GM18526 (cell line): Measurements from ENCODE around the gene EID2B.

Experiments
- POLR2A ChIP-seq: IDR thresholded peaks from 3 replicates; pipeline ENCODE4 v1.6.1; 2011; ENCODE audit not compliant: insufficient read length; ENCODE audit errors: extremely low read depth

The EID2B gene

DNA sequence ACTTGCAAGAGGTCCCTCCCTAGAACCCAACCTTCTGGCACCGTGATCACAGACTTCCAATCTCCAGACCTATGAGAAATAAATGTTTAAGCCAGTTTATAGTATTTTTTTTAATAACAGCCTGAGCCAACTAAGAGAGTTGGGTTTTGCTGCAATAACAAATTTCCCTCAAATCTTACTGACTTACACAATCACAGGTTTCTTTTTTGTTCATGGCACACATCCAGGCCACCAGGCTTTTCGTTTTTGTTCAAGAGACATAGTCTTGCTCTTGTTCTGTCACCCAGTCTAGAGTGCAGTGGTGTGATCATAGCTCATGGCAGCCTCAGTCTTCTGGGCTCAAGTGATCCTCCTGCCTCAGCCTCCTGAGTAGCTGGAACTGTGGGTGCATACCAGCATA lies 19.7 kb downstream of the EID2B start:
- TF ChIP-seq POLR2A: no peak

DNA sequence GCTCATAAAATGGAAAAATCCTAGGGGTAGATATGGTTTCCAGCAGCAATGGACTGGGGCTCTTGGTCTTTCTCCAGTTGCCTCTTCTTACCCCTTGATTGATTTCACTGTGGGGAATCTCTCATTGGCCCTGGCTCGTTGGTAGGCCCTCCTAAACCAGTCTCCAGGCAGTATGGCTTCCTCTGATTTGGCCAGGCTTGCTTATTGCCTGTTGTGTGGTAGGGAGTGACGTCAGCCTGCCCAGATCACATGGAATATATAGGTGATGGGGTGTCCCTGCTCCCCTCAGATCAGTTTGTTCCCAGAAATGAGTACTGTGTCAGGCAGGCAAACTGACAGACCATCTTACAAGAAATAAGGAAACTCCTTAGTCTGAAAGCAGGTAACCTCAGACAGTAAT lies 23.4 kb downstream of the EID2B start:
- no peak for TF ChIP-seq POLR2A

DNA sequence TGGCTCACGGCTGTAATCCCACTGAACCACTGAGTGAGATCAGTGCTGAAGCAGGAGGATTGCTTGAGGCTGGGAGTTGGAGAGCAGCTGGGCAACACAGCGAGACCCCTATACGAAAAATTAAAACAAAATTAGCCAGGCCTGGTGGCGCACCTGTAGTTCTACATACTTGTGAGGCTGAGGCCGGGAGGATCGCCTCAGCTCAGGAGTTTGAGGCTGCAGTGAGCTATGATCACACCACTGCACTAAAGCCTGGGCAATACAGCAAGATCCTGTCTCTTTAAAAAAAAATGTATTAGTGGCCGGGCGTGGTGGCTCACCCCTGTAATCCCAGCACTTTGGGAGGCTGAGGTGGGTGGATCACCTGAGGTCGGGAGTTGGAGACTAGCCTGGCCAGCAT lies 24.0 kb downstream of the EID2B start:
- no peak for TF ChIP-seq POLR2A

DNA sequence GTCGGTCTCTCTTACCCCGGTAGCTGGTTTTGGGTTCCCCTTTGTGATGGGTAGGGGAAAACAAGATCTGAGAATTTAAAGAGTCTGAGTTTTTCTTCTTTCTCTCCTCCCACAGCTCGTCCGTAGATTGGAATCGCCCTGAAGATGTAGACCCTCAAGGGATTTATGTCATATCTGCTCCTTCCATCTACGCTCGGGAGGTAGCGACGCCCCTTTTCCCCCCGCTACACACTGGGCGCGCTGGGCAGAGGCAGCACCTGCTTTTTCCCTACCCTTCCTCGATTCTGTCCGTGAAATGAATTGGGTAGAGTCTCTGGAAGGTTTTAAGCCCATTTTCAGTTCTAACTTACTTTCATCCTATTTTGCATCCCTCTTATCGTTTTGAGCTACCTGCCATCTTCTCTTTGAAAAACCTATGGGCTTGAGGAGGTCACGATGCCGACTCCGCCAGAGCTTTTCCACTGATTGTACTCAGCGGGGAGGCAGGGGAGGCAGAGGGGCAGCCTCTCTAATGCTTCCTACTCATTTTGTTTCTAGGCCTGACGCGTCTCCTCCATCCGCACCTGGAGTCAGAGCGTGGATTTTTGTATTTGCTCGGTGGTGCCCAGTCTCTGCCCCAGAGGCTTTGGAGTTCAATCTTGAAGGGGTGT lies 24.8 kb downstream of the EID2B start:
- no peak for TF ChIP-seq POLR2A

DNA sequence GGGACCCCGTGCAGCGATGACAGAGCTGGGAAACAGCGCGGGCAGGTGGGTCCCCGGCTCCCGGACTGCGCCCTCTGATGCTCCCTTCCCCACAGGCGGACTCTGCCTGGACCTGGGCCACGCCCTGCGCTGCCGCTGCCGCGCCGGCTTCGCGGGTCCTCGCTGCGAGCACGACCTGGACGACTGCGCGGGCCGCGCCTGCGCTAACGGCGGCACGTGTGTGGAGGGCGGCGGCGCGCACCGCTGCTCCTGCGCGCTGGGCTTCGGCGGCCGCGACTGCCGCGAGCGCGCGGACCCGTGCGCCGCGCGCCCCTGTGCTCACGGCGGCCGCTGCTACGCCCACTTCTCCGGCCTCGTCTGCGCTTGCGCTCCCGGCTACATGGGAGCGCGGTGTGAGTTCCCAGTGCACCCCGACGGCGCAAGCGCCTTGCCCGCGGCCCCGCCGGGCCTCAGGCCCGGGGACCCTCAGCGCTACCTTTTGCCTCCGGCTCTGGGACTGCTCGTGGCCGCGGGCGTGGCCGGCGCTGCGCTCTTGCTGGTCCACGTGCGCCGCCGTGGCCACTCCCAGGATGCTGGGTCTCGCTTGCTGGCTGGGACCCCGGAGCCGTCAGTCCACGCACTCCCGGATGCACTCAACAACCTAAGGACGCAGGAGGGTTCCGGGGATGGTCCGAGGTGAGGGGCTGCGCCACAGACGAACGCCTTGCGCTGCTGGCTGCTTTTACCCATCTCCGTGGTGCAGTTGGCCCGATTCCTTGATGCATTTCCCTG lies 25.5 kb downstream of the EID2B start:
- peak; percentile 19 for TF ChIP-seq POLR2A

DNA sequence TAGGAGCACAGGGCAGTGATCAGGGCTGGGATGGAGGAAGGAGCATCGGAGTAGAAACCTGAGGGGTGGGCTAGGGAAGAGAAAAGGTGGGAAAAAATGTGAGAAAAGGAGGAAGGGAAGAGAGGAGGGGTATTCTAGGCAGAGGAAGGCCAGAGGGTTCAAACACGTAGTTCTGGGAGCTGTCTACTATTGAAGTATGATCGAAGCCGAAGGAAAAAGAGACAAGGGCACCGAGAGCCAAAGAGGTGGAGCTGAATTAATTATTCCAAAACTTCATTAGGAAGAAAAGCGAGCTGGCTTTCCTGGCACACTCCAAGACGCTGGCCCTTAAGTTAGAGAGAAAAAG lies 26.1 kb downstream of the EID2B start:
- no peak for TF ChIP-seq POLR2A

DNA sequence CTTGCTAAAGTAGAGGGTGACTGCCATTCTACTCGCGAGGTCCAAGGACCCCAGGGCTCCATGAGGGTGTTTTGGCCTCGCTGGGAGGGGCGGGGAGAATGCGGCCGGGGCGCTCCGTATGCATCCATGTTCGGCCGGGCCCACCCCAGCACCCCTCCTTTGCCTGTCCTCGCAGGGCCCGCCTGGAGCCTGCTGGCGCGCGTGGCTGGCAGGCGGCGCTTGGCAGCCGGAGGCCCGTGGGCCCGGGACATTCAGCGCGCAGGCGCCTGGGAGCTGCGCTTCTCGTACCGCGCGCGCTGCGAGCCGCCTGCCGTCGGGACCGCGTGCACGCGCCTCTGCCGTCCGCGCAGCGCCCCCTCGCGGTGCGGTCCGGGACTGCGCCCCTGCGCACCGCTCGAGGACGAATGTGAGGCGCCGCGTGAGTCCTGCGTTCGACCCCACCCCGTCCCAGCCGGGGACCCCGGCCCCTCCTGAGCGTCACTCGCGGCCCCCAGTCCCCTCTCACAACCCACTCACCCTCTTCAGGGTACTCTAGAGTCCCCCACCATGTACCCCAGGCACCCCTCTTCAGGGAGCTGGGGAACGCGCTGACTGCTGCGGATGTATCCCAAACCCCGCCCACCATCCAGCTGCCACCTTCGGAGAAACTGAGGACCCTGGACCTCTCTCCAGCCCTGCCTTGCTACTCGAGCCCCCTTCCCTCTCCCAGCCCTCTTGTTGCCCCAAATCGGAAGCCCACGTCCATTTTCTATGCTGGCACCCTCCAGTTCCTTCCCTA lies 29.8 kb downstream of the EID2B start:
- no peak for TF ChIP-seq POLR2A

DNA sequence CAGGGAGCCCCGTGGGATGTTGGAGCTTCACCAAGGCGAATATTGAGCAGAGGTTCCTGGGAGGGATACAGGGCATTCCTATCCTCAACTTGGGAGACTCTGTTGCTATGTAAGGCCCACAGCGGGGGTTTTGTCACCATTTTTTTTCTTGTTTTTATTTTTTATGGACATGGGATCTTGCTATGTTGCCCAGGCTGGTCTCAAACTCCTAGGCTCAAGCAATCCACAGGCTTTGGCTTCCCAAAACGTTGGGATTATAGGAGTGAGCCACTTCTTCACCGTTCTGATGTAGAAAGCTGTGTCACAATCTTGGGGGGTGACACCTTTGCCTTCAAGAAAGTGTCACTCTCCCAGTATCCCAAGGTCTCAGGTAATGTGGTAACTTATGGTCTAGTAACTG lies 31.3 kb downstream of the EID2B start:
- TF ChIP-seq POLR2A: no peak

DNA sequence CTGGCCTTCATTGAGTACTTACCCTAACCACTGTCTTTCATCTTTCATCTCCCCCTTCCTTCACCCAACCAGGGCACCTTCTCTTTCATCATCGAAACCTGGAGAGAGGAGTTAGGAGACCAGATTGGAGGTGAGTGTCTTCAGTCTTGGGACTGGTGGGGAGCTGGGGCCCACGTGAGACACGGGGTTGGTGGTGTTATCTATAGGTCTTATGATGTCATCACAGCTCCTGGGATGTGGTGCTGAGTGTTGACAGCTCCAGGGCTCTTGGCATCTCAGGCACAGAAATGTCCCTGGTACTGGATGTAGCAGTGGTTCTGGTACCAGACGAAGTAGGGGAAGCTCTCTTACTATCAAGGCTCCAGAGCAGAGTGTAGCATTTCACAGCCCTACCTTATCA lies 32.1 kb downstream of the EID2B start:
- TF ChIP-seq POLR2A: no peak

DNA sequence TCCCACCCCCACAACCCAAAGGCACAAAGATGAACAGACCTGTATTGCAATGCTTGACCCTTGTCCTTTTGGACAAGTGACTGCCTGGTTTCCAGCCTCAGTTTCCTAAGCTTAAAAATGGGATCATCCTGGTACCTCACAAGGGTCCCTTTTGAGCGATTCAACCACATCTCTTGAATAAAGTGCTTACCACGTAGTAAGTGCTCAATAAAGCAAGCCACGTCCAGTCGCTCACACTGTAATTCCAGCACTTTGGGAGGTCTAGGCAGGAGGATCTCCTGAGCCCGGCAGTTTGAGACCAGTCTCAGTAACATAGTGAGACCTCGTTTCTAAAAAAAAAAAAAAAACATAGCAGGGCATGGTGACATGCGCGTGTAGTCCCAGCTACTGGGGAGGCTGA lies 32.7 kb downstream of the EID2B start:
- TF ChIP-seq POLR2A: no peak

DNA sequence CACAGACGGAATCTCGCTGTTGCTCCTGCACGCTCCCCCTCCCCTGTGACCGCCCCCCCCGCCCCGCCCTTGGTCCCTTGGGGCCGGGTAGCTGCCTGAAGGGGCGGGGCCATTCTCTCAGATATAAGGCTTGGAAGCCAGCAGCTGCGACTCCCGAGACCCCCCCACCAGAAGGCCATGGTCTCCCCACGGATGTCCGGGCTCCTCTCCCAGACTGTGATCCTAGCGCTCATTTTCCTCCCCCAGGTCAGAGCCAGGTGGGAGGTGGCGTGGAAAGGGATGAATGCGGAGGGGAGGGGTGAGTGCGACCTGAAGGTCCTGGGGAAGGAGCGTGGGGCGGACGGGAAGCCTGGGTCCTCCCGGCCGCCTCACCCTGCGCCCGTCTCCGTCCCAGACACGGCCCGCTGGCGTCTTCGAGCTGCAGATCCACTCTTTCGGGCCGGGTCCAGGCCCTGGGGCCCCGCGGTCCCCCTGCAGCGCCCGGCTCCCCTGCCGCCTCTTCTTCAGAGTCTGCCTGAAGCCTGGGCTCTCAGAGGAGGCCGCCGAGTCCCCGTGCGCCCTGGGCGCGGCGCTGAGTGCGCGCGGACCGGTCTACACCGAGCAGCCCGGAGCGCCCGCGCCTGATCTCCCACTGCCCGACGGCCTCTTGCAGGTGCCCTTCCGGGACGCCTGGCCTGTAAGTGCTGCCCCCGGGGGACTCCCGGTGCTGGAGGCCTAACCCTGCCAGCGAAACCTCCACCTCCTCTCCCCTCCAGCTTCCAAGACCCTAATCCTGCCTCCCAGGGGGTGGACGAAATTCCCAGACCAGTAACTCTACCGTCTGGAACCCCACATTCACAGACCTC lies 33.6 kb downstream of the EID2B start, which contains the start of gene DLL3:
Gene DLL3 (plus strand): TSS at position 150 of the 845 bp plus-strand sequence. CDS start 28 bp downstream, at position 178.
- TF ChIP-seq POLR2A: no peak

DNA sequence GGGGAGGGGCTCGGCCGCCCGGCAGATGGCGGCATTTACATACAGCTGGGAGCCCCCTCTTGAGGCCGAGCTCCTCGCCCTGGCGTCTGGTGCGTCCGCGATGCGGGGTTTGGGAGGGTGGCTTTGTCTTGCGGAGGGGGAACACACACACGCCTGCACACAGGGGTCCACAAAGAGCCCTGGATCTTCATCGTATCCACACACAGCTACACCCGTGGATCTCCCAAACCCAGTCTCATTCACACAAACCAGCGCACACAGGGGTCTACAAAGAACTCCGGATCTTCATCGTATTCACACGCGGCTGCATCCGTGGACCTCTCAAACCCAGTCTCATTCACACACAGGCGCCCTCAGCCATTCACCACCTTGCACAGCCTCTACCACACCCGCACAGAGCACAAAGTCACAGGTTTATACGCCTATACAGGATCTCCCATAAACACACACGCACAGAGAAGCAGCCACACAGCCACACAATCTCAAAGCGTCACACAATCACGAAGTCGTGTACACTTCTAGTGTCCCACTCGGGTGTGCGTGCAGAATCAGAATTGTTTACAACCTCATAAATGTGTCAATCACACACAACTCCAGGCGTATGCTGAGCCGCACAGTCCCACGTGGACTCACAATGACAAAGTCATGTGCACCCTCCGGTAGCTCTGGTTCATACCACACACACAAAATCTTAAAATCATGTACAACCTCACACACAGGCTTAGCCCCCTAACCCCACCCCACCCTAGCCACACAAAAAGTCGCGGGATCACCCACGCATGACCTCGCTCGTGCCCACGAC lies 34.5 kb downstream of the EID2B start:
- TF ChIP-seq POLR2A: no peak

DNA sequence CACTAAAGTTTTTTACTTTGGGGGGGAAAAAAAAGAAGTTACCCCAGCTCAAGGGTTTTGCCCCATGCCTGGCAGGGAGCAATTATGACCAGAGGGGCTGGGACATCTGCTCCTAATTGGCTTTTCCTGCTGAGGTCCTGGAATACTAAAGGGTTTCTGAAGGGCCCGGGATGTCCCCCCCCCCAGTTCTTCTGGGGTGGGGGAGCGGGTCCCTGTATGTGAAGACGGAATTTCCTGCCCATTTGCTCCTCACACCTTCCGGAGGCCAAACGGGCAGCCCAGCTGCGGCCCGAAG lies 35.0 kb downstream of the EID2B start:
- no peak for TF ChIP-seq POLR2A

DNA sequence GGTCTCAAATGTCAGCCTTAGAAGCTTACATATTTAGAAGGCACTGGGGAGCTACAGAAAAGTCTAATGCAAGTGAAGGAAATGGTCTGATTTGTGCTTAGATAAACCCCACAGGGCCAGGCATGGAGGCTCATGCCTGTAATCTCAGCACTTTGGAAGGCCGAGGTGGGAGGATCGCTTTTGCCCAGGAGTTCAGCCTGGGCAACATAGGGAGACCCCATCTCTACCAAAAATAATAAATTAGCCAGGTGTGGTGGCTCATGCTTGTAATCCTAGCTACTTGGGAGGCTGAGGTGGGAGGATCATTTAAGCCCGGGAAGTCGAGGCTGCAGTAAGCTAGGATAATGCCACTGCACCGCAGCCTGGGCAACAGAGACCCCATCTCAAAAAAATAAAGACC lies 36.6 kb downstream of the EID2B start:
- TF ChIP-seq POLR2A: no peak

DNA sequence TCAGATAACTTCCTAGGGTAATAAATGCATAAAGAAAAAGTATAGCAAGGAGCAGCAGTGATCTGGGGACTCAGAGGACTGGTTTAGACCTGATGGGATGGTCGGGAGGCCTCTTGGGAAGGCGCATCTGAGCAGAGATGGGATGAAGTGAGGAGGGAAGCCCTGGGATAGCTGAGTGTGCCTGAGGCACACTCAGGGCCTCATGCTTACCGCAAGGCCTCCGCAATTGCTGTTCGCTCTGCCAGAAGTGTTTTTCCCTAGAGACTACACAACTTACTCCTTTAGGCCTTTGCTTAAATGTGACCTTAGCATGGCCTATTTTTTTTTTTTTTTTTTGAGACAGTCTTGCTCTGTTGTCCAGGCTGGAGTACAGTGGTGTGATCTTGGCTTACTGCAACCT lies 38.0 kb downstream of the EID2B start:
- TF ChIP-seq POLR2A: no peak

DNA sequence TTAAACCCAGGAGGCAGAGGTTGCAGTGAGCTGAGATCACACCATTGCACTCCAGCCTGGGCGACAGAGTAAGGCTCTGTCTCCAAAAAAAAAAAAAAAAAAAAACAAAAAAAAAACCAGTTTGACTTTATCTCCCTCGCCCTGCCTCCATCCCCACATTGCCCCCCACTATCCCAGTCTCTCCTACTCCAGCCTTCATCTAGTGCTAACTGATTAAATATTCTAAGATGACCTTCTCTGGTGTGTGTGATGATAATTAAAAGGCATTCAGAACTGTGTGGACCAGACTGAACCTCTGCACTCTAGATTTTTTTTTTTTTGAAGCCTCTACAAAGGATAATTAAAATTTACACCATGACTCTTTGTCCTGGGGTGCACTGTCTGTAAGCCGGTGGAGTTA lies 39.9 kb downstream of the EID2B start:
- no peak for TF ChIP-seq POLR2A
